ENCODE results near the gene SPEN.

- TF ChIP-seq CTCF (IDR thresholded peaks at IDR 0.05; ENCODE audit: insufficient read depth, low read depth, low read length) (no peak), EZH2 (IDR thresholded peaks at IDR 0.05; ENCODE audit: insufficient read depth, low read length) (no peak)
Measured at GRCh38 chr1:15900662-15901279, 53.3 kb downstream of the SPEN start.

Data from astrocyte (in vitro differentiated cells and primary cell).